Neuronal stem cell (in vitro differentiated cells): ENCODE results near the gene SORBS1. TPM values are rescaled to one million over a fixed set of nuclear protein-coding genes. Genes with fewer than 3 reads are reported as not detected.

ENCODE experiments used
- DNase-seq: peaks from one replicate; pipeline ENCODE4 v3.0.0-alpha.2; 2013; ENCODE audit warnings: low spot score
- H2AFZ ChIP-seq: one replicate; pipeline ENCODE4 v1.6.1; 2013; ENCODE audit warnings: mild to moderate bottlenecking, low read length, inconsistent platforms
- H2AK5ac ChIP-seq: 2 replicates; pipeline ENCODE4 v1.6.1; 2013; ENCODE audit warnings: low read depth, mild to moderate bottlenecking, inconsistent platforms, low read length, moderate library complexity, mixed read lengths
- H2BK120ac ChIP-seq: 2 replicates; pipeline ENCODE4 v1.6.1; 2013; ENCODE audit warnings: low read depth, mild to moderate bottlenecking, inconsistent platforms, low read length, moderate library complexity, mixed read lengths
- H2BK12ac ChIP-seq: one replicate; pipeline ENCODE4 v1.6.1; 2013; ENCODE audit warnings: low read length, inconsistent platforms
- H2BK15ac ChIP-seq: 2 replicates; pipeline ENCODE4 v1.6.1; 2013; ENCODE audit warnings: mild to moderate bottlenecking, low read length, inconsistent platforms, mixed read lengths
- H2BK5ac ChIP-seq: one replicate; pipeline ENCODE4 v1.6.1; 2013; ENCODE audit warnings: inconsistent platforms, mild to moderate bottlenecking, low read length, moderate library complexity
- H3K14ac ChIP-seq: one replicate; pipeline ENCODE4 v1.6.1; 2013; ENCODE audit warnings: low read length, inconsistent platforms
- H3K18ac ChIP-seq: 2 replicates; pipeline ENCODE4 v1.6.1; 2013; ENCODE audit warnings: low read length, inconsistent platforms
- H3K23ac ChIP-seq: 2 replicates; pipeline ENCODE4 v1.6.1; 2013; ENCODE audit warnings: low read depth, mild to moderate bottlenecking, mixed read lengths, low read length, inconsistent platforms; ENCODE audit not compliant: poor library complexity
- H3K27ac ChIP-seq: replicated peaks from 3 replicates; pipeline ENCODE4 v1.5.1; 2013; ENCODE audit warnings: low read length, inconsistent platforms
- H3K27me3 ChIP-seq, 3 experiments: 2 replicates each; pipeline ENCODE4 v1.6.1; 2013; ENCODE audit warnings: low read length in 3 of 3, mild to moderate bottlenecking in 2 of 3, inconsistent platforms in 1 of 3, low read depth in 1 of 3, mixed read lengths in 1 of 3, moderate library complexity in 1 of 3; ENCODE audit not compliant: control insufficient read depth in 3 of 3, insufficient read depth in 3 of 3
- H3K36me3 ChIP-seq, 2 donors: replicated peaks in 1 of 2; 2 replicates each; pipeline ENCODE4 v1.6.1; 2013; ENCODE audit warnings: low read length in 2 of 2; ENCODE audit not compliant: control insufficient read depth in 2 of 2, insufficient read depth in 2 of 2
- H3K4ac ChIP-seq: 2 replicates; pipeline ENCODE4 v1.6.1; 2013; ENCODE audit warnings: inconsistent platforms, mild to moderate bottlenecking, low read length, moderate library complexity
- H3K4me1 ChIP-seq, 2 donors: 1 replicate in 1 of 2; 2 replicates in 1 of 2; pipeline ENCODE4 v1.6.1; 2013; ENCODE audit warnings: low read length in 2 of 2, low read depth in 1 of 2; ENCODE audit not compliant: control insufficient read depth in 2 of 2, insufficient read depth in 1 of 2
- H3K4me2 ChIP-seq: one replicate; pipeline ENCODE4 v1.6.1; 2013; ENCODE audit warnings: mild to moderate bottlenecking, low read length, inconsistent platforms; ENCODE audit not compliant: insufficient read depth, poor library complexity, severe bottlenecking
- H3K4me3 ChIP-seq, 2 donors: 2 replicates each; pipeline ENCODE4 v1.5.1; 2013; ENCODE audit warnings: low read length in 2 of 2, mild to moderate bottlenecking in 2 of 2, inconsistent platforms in 1 of 2, moderate library complexity in 1 of 2
- H3K79me1 ChIP-seq: one replicate; pipeline ENCODE4 v1.6.1; 2013; ENCODE audit warnings: low read depth, mild to moderate bottlenecking, inconsistent platforms, low read length, moderate library complexity
- H3K9ac ChIP-seq: one replicate; pipeline ENCODE4 v1.6.1; 2013; ENCODE audit warnings: mild to moderate bottlenecking, low read depth, low read length, inconsistent platforms; ENCODE audit not compliant: poor library complexity
- H3K9me3 ChIP-seq, 2 donors: replicated peaks in 1 of 2; 2 replicates each; pipeline versions ENCODE3 to v1.6.1; 2013; ENCODE audit warnings: low read length in 2 of 2, mild to moderate bottlenecking in 2 of 2, inconsistent platforms in 1 of 2, low read depth in 1 of 2, mixed read lengths in 1 of 2, moderate library complexity in 1 of 2; ENCODE audit not compliant: control insufficient read depth in 2 of 2, insufficient read depth in 1 of 2
- H4K8ac ChIP-seq: one replicate; pipeline ENCODE4 v1.6.1; 2013; ENCODE audit warnings: low read depth, mild to moderate bottlenecking, inconsistent platforms, low read length, moderate library complexity
- H4K91ac ChIP-seq: one replicate; pipeline ENCODE4 v1.6.1; 2013; ENCODE audit warnings: low read length, low read depth, mild to moderate bottlenecking, inconsistent platforms; ENCODE audit not compliant: poor library complexity
- WGBS, 2 donors: extraction: QIAGEN DNeasy Blood & Tissue Kit; methylation state at CpG; one replicate each; pipeline ENCODE4 v1.1.7; 2013; ENCODE audit warnings: missing lambda C conversion rate in 2 of 2, mixed read lengths in 1 of 2; ENCODE audit not compliant: insufficient read length in 2 of 2, insufficient replicate concordance in 1 of 2; ENCODE audit errors: extremely low coverage in 2 of 2; 5-methylcytosine and 5-hydroxymethylcytosine counted together
- polyA plus RNA-seq, 2 experiments: library from polyadenylated mRNA; stranded (reverse); fragments of 200-250 nt; gene quantifications; one replicate each; pipeline ENCODE4 v1.2.3, GENCODE V29; 2013

The SORBS1 gene
- 10.1 TPM for polyA plus RNA-seq (2013, experiment 1 of 2)
- polyA plus RNA-seq (2013, experiment 2 of 2), result 9.4 TPM

DNA sequence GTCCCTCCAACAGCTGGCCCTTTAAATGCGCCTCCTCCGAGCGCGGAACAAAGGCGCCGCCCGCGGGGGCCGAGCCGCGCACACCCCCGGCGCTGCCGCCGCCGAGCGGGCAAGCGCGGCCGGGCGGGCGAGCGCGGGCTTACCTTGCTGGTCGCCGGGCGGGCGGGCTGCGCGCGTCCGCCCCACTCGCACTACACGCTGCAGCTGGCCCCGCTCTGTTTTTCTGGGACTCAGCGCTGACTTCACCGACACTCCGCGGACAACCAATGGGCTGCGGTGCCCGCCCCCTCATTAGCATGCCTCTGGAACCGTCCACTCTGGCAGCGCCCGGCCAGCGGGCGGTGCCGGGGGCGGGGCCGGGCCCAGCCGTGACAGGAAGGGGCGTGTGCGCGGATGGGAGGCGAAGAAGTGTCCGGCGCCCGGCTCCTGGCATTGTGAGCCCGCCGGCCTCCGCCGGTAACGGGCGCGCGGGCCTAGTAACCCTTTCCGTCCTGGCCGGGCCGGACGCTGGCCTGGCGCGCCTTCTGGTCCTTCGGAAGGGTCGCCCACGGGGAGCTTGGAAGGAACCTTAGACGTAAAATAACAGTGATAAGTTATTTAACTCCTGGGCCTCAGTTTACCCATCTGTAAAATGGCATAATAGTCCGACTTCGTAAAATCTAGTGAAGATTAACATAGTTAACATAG is at the start of gene SORBS1:
Gene SORBS1 (minus strand): TSS at position 195 of the 687 bp plus-strand sequence. CDS start 120,236 bp downstream, outside the sequence.
- Histone ChIP-seq H3K27me3 (peaks cover 0 to 25% (median 3%) of the 10 kb centered on the region in 3 experiments), H2BK5ac (peak within 1 kb of the TSS; percentile 47), H3K4me3 (peak within 1 kb of the TSS; percentile 81 to 89), H3K4me1 (peaks cover 11 to 17% of the 10 kb centered on the region in 2 donors), H3K9ac (peak within 1 kb of the TSS; percentile 70), H4K8ac (no peak within 1 kb of the TSS), H3K23ac (peak within 1 kb of the TSS; percentile 49), H2BK15ac (no peak within 1 kb of the TSS), H3K18ac (peak within 1 kb of the TSS; percentile 91), H2AK5ac (no peak within 1 kb of the TSS), H3K36me3 (no peaks in the 10 kb centered on the region), H3K79me1 (no peaks in the 10 kb centered on the region), H4K91ac (no peak within 1 kb of the TSS), H3K4me2 (peak within 1 kb of the TSS; percentile 98), H3K9me3 (no peaks in the 10 kb centered on the region), H3K4ac (no peak within 1 kb of the TSS), H2BK120ac (no peak within 1 kb of the TSS), H2BK12ac (no peak within 1 kb of the TSS), H2AFZ (peak within 1 kb of the TSS; percentile 96), H3K27ac (no peak within 1 kb of the TSS), H3K14ac (no peak within 1 kb of the TSS)
- DNase-seq, result peak; percentile 95
- no CpG with 5 or more reads among the region's 77 CpGs for WGBS, 2 donors

DNA sequence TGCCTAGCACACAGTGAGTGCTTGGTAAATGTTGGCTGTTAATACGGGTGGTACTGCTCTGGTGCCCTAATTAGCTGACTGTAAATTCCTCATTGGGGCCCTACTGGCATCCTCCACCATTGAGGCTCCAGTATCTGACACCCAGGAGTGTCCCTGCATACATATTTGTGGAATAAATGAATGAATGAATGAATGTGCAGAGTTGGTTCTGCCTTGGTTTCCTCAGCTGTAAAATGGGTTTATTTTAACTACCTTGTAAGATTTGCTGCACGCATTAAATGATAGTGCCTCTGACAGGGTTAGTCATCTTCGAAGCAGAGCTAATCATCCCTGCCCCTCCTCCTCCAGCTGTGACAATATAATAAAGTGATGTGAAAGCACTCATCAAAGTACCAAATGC is 49.6 kb upstream of the SORBS1 start:
- no CpG with 5 or more reads among the region's 3 CpGs for WGBS, 2 donors
- H4K91ac ChIP-seq, result no peak overlapping the region
- no peak overlapping the region for H3K4ac ChIP-seq
- H4K8ac ChIP-seq, result no peak overlapping the region
- H3K4me1 ChIP-seq, result no peaks in the 10 kb centered on the region
- no peak overlapping the region for H3K4me2 ChIP-seq
- no peaks in the 10 kb centered on the region for H3K9me3 ChIP-seq
- H3K18ac ChIP-seq, result no peak overlapping the region
- H2AK5ac ChIP-seq, result no peak overlapping the region
- DNase-seq, result no peak
- no peaks in the 10 kb centered on the region for H3K27me3 ChIP-seq
- no peak overlapping the region for H2BK5ac ChIP-seq
- H3K23ac ChIP-seq, result no peak overlapping the region
- H2AFZ ChIP-seq, result no peak overlapping the region
- H2BK120ac ChIP-seq, result no peak overlapping the region
- no peaks in the 10 kb centered on the region for H3K79me1 ChIP-seq
- H3K4me3 ChIP-seq, result no peak overlapping the region
- no peak overlapping the region for H2BK12ac ChIP-seq
- H3K36me3 ChIP-seq, result peaks cover 50 to 98% of the 10 kb centered on the region in 2 donors
- no peak overlapping the region for H3K14ac ChIP-seq
- no peak overlapping the region for H2BK15ac ChIP-seq
- H3K27ac ChIP-seq, result no peak overlapping the region
- H3K9ac ChIP-seq, result no peak overlapping the region

DNA sequence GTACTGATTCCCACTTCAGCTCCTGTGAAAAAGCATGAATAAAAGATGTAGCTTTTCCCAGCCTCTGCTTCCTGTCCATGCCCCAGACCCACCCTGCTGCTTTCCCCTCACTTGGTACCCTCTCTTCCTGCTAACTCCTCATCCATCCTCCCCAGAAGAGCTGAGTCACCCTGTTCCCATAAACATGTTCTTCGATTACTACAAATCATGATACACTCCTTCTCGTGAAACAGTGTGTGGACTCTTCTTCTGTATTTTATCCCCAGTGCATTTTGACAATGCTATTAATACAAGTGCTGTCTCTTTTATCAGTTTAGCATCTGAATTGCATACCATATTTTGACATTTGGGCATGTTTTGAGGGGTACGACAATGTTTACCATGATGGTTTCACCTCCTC is 45.8 kb upstream of the SORBS1 start:
- no peak overlapping the region for H2BK15ac ChIP-seq
- H4K91ac ChIP-seq, result no peak overlapping the region
- H3K27ac ChIP-seq, result no peak overlapping the region
- no peak overlapping the region for H3K4me2 ChIP-seq
- H2AFZ ChIP-seq, result no peak overlapping the region
- no peak overlapping the region for H2AK5ac ChIP-seq
- H3K9ac ChIP-seq, result no peak overlapping the region
- no peak overlapping the region for H2BK12ac ChIP-seq
- no peak overlapping the region for H4K8ac ChIP-seq
- H3K18ac ChIP-seq, result no peak overlapping the region
- no peaks in the 10 kb centered on the region for H3K9me3 ChIP-seq
- no peak overlapping the region for H2BK120ac ChIP-seq
- H3K4ac ChIP-seq, result no peak overlapping the region
- H3K79me1 ChIP-seq, result no peaks in the 10 kb centered on the region
- H3K27me3 ChIP-seq, result no peaks in the 10 kb centered on the region
- no peak overlapping the region for H3K14ac ChIP-seq
- WGBS, 2 donors, result no CpG with 5 or more reads among the region's 3 CpGs
- H3K4me1 ChIP-seq, result peaks cover 0 to 10% of the 10 kb centered on the region in 2 donors
- no peak overlapping the region for H2BK5ac ChIP-seq
- no peak overlapping the region for H3K4me3 ChIP-seq
- no peak overlapping the region for H3K23ac ChIP-seq
- H3K36me3 ChIP-seq, result peaks cover 34 to 71% of the 10 kb centered on the region in 2 donors
- no peak for DNase-seq

DNA sequence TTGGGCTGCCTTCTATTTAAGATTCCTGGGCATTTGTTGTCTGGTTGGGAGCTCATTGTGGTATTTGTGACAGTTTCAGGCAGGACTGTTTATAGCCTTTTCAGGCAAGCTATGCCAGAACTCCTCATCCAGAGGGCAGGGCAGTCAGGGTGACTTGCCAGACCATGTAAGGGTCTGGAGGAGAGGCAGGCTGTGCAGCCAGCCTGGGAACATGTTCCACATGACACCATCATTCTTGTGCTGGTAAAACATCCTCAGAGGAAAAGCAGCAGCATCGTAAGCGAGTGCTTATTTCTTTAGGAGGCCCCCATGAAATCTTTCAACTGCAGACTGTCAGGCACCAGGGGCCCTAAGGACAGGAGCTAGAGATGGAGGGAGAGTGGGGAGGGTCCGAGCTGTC is 44.0 kb upstream of the SORBS1 start:
- Histone ChIP-seq H2BK5ac (no peak overlapping the region), H3K4me1 (peaks cover 0 to 10% of the 10 kb centered on the region in 2 donors), H3K4me3 (no peak overlapping the region), H3K4ac (no peak overlapping the region), H3K27me3 (no peaks in the 10 kb centered on the region), H3K18ac (no peak overlapping the region), H3K14ac (no peak overlapping the region), H3K9ac (peak overlapping the region; percentile 67), H2BK12ac (no peak overlapping the region), H4K8ac (no peak overlapping the region), H3K27ac (no peak overlapping the region), H2BK120ac (no peak overlapping the region), H3K9me3 (no peaks in the 10 kb centered on the region), H2AFZ (no peak overlapping the region), H2AK5ac (no peak overlapping the region), H3K79me1 (no peaks in the 10 kb centered on the region), H3K23ac (no peak overlapping the region), H3K4me2 (no peak overlapping the region), H2BK15ac (no peak overlapping the region), H4K91ac (no peak overlapping the region), H3K36me3 (peaks cover 19 to 54% of the 10 kb centered on the region in 2 donors)
- no CpG with 5 or more reads among the region's 3 CpGs for WGBS, 2 donors
- DNase-seq, result no peak
